ENCODE data around the gene ETS2.

ETS2 gene

DNA sequence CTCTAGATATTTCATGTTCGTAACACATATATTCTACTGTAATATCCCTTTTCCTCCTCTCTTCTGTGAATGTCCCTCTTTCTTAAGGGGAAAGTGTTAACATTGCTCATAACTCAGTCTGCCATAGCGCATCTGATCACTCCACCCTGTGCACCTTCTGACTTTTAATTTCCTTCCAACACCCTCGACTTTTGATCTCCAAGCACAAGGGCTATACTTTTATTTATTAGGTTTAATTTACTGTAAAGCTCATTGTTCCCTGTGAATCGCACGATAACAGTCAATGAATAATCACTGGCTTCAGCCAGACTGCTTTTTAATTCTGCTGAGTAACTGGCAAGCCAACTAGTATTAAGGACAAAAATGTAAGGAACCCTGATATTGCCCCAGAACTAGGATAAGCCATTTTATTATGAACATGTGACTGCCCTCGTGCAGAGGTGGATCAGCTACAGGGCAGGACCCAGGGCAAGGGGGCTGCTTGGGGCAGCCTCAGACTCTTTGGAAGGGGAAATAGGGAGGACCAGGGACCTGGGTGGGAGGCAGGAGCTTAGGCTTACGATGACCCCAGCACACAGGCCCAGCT, 2.6 kb upstream of the ETS2 start:
- no peak for DNase-seq

DNA sequence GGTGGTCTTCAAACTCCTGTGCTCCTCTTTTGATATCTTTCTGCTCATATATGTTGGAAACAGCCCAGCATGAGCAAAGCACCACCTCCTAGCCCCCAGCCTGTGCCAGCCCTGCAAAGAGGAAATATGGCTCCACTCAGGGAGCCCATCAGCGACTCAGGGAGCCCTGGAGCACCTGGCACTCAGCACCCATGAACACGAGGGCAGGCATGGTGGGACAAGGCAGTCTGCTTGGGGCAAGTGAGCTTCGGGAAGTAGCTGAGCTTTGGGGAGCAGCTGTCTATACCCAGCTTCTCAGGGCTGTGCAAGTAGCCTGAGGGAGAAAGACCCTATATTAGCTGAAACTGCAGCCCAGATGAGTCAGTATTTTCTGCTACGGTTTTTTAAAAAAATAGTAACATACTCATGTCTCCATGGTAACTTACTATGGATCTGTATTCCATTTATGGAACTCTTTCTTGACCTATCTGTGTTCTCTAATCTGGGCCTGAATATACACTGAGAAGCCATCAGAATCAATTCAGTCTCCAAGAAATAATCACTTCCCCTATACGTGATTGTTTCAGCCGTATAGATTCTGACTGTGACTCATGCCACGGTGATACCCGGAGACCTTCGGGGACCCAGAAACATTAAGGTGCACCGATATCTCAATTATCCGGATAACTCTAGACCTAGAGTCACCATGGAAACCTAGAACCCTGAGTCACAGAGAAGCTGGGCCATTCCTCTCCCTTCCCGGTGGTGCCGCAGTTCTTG, 1.5 kb upstream of the ETS2 start:
- no peak for DNase-seq

DNA sequence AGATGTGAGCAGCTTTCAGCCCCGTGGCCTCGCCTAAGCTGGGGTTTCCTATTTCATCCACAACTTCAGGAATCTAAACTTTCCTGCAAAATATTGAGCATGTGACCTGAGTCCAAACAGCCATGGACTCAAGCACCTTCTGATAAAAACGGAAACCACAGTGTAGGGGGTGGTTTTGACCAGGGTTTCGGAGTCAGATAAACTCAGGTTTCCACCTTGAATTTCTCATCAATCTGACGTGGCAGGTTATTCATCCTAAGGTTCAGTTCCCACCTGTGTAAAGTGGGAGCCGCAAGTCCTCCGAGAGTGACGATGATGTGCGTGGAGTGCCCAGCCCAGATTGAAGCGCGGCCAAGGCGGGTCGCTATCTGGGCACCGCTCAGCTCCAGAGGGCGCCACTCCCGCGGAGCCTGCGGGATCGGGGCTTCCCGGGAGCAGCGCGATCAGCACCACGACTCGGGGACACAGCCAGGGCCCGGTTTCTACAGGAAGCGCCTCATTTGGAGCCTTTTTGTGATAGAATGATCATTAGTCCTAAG, 871 bp upstream of the ETS2 start:
- peak; percentile 32 for DNase-seq

DNA sequence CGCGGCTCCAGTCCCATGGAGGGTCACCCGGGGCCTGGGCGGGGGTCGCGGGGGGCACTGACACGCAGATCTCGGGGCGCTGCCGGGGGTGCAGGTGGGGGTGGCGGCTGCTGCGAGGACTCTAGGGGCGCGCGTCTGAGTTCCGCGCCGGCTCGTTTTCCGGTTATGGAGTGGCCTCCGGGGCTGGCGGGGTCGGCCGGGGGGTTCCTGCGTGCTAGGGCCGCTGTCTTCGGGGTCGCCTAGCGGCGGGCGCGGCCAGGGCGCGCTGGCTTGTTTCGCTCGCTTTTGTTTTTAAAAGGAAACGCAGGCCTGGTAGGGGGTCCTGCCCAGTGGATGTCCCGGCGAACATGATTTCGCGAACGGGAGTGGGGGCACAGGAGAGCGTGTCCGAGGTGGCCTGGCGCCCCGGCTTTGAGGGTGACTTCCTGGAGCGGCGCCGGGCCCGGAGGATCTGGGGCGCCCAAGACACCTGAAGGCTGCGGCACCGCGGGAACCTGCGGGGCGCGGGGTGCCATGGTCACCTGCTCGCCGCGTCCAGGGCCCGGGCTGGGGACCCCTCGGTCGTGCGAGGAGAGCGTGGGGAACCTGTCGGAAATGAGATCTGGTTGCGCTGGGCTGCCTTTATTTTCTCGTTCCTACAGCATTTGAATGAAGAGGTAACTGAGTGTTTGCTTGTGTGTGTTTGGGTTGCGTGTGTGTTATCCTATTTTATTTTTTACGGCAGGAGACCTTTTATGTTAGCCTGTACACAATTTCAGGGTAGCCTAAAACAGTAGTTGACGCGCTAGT, 618 bp downstream of the ETS2 start:
- no peak for DNase-seq

DNA sequence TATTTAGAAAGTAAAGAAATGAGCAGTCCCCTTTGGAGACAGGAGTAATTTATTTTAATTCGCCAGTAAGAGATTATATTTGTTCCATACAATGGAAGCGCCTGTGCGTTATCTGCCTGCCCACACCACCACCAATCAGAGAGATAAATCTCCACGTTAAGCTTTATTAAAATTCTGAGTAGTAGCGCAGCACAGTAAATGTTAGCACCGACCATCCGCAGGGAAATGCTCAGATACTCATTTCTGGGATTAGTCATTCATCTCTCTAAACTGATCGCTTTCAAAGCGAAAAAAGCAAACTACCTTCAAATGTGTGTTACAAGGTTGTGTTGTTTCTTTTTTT, 1.2 kb downstream of the ETS2 start:
- no peak for DNase-seq

DNA sequence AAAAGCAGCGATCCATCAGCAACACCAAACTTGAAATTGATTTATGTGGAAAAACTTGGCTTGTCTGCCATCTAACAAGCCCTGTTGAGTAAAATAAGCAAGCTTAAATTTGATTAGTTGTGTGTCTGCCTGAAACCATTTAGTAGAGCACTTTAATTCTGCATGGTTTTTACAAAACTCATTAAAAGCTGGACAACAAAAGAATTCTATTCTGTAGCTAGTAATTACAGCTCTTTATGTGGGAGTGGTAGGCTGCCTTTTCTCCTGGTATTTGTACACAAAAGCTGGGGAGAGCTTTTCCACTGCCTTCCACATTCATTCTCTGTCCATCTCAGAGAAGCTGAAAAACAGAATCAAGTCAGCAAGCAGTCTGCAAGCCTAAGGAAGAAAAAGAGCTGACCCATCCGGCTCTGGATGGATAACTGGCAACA, 1.7 kb downstream of the ETS2 start:
- no peak for DNase-seq

GRCh38 chr21:38807986-38808385, 2.3 kb downstream of the ETS2 start:
- DNase-seq: no peak

GRCh38 chr21:38809198-38809878, 3.6 kb downstream of the ETS2 start:
- DNase-seq: no peak

- no peak for DNase-seq
Observed at GRCh38 chr21:38810034-38810825, 4.5 kb downstream of the ETS2 start.

DNA sequence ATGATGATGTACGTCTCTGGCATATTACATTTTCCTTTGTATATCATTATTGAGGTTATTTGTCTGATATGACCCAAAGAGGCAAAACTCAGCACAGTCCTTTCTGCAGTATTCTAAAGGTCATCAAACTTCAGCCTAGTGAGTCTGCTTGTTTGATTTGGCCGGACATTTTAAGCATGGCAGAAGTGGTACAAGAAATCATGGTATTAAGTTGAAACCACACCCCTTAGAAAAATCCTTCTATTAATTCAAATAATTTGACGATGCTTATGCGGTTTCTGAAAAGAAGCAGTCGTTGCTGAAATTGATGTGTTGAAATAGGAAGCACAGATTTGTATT, 5.1 kb downstream of the ETS2 start:
- DNase-seq: no peak

DNA sequence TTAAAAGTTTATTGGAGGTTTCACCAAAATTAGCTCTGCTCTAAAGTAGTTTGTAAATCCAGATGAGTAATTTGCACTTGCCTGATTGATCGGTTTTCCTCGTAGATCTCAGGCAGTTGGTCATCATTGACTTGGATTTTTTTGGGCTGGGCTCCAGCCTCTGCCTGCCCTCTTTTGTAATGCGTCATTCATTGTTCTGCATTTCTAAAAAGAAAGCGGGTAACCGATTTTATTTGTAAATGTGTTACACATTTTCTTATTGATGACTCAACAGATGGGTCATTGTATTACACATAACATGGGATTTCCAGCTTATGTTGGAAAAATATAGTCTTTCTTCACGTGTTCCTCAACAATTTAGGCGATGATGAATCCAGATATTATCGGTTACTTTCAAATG, 5.5 kb downstream of the ETS2 start:
- DNase-seq: no peak

- DNase-seq: no peak
Observed at GRCh38 chr21:38813143-38813542, 7.4 kb downstream of the ETS2 start.

DNA sequence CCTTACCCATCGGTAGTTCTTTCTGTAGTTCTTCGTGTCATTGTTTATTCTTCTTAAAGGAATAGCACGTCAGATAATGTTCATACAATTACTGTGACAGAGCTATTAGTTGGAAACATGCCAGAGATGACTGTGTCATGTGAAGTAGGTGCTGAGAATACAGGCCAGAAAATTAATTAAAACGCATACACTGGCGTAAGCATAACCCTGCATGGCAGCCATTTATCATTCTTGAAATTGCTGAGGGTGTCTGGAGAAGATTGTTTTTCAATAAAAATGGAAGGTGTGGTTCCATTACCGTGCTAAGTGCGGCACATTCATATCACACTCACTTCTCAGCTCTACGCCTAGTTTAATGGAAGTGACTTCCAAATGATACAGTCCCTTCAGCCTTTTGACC, 7.8 kb downstream of the ETS2 start:
- DNase-seq: no peak

- no peak for DNase-seq
Observed at GRCh38 chr21:38814126-38815059, 8.7 kb downstream of the ETS2 start.

GRCh38 chr21:38815060-38815405, 9.3 kb downstream of the ETS2 start:
- no peak for DNase-seq

- DNase-seq: no peak
Observed at GRCh38 chr21:38816400-38816977, 10.8 kb downstream of the ETS2 start.

- DNase-seq: no peak
Observed at GRCh38 chr21:38817371-38818324, 11.9 kb downstream of the ETS2 start.

GRCh38 chr21:38818325-38818723, 12.6 kb downstream of the ETS2 start:
- DNase-seq: no peak

DNA sequence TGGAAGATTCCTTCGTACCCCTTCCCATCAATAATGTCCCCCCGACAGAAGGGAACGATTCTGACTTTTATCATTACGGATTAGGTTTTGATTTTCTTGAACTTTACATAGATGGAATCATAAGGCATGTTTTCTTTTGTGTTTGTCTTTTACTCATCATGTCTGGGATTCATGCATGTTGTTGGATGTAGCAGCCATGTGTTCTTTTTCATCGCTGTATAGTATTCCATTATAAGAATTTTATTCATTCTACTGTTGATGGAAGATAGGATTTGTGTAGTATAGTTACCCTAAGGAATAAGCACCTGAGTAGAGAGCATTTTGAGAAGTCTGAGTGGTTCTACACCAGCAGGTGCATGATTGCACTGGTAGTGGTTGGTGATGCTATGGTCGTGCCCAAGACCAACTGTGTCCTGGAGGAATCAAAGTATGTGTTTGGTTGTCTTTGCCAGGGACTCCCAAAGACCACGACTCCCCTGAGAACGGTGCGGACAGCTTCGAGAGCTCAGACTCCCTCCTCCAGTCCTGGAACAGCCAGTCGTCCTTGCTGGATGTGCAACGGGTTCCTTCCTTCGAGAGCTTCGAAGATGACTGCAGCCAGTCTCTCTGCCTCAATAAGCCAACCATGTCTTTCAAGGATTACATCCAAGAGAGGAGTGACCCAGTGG, 13.5 kb downstream of the ETS2 start:
- no peak for DNase-seq
